Gastrocnemius medialis (tissue), 4 donors: ENCODE data around the gene LAMC2. TPM values are rescaled to one million over a fixed set of nuclear protein-coding genes. Genes with fewer than 3 reads are reported as not detected.

Experiments used
- ATAC-seq, 2 donors: fragments of 150-250 bp; one replicate each; pipeline ENCODE4 v1.9.1; 2016
- DNase-seq, 2 donors: peaks; one replicate each; pipeline ENCODE4 v3.0.0-alpha.2; 2019
- H3K27ac ChIP-seq, 4 donors: fragments of 200-600 bp; sonication (generic); 1 replicate in 1 of 4; 2 replicates in 3 of 4; pipeline ENCODE4 v1.5.1; 2016 to 2018; ENCODE audit warnings: mild to moderate bottlenecking in 2 of 4, moderate library complexity in 1 of 4
- H3K27me3 ChIP-seq, 3 donors: fragments of 200-600 bp; sonication (generic) in 2 of 3; 1 replicate in 1 of 3; 2 replicates in 2 of 3; pipeline versions ENCODE4 v1.5.1 to v1.6.0; 2016 to 2019; ENCODE audit warnings: mild to moderate bottlenecking in 1 of 3, moderate library complexity in 1 of 3
- H3K36me3 ChIP-seq, 2 donors: fragments of 200-600 bp; sonication (generic) in 1 of 2; one replicate each; pipeline ENCODE4 v1.5.1; 2017 to 2018
- H3K4me1 ChIP-seq, 2 donors: fragments of 200-600 bp; sonication (generic) in 1 of 2; one replicate each; pipeline ENCODE4 v1.5.1; 2016 to 2017; ENCODE audit warnings: mild to moderate bottlenecking in 2 of 2
- H3K4me3 ChIP-seq, 4 donors: fragments of 200-600 bp; sonication (generic) in 3 of 4; 1 replicate in 1 of 4; 2 replicates in 3 of 4; pipeline ENCODE4 v1.5.1; 2016 to 2019; ENCODE audit warnings: mild to moderate bottlenecking in 2 of 4
- H3K9me3 ChIP-seq, 3 donors: fragments of 200-600 bp; sonication (generic) in 2 of 3; 1 replicate in 1 of 3; 2 replicates in 2 of 3; pipeline ENCODE4 v1.5.1; 2016 to 2019
- POLR2A ChIP-seq, 2 donors: fragments of 450-650 bp; IDR thresholded peaks; one replicate each; pipeline ENCODE4 v1.6.1; 2017; ENCODE audit warnings: antibody characterized with exemption in 2 of 2, mild to moderate bottlenecking in 2 of 2, moderate library complexity in 2 of 2
- in situ Hi-C, 4 donors: fragments of 200-750 bp; cut with MboI; loops; one replicate each; pipeline versions ENCODE4 v1.15.0 to v1.8.0; 2017; ENCODE audit warnings: low sequenced_read_pairs in 4 of 4
- intact Hi-C: fragments of 100-400 bp; cut with DNase I; formaldehyde crosslinking; loops from one replicate; pipeline ENCODE4 v1.15.1; 2023; ENCODE audit warnings: low total_unique reads
- total RNA-seq, 4 donors: library from RNA; depleted of rRNA; stranded (reverse); fragments of >200 nt; gene quantifications; one replicate each; pipeline versions ENCODE4 v1.1.0 to v1.2.3, GENCODE V29; 2016
- TF ChIP-seq, protein P1 (sequence below), 5 experiments: fragments of 450-650 bp in 3 of 5; fragments of 200-600 bp in 2 of 5; sonication (generic) in 2 of 5; IDR thresholded peaks in 4 of 5; conservative IDR thresholded peaks in 1 of 5; 1 replicate in 4 of 5; 2 replicates in 1 of 5; pipeline ENCODE4 v1.5.1; 2016 to 2019; ENCODE audit warnings: antibody characterized with exemption in 5 of 5, mild to moderate bottlenecking in 3 of 5, moderate library complexity in 3 of 5

Gene LAMC2
- total RNA-seq, 4 donors from 2014 or later = 0.78 to 1.8 (median 1.4) TPM

DNA sequence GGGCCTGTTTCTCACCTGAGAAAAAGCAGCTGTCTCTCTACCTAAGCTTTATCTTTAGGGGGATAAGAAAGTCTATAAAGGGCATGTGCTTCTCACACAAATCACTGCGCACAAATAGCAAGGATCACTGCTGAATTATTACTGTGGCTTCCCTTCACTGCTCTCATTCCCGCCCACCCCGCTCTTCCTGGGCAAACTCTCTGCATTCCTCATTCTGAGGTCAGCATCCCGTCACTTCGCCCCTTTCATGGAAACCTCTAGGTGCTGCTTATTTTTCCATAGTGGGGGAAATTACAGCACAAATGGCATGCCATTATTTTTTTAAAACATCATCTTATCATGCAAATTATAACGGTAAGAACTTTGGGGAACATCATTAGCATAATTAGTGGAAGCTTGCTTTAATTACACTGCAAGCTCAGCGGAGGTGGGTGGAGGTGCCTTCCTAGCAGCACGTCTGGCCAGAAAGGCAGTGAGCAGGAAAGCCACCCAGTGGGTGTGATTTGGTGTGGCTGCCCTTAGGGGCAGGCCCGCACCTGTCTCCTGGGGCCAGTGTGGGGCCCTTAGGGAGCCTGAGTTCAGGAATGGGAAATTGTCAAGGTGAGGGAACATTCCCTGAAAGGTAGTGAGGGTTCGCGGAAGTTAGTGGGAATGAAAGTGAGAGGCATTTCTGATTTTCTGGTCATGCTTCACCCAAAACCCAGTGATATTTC lies 105.9 kb downstream of the LAMC2 start:
- intact Hi-C loops (no loop called here), in situ Hi-C loops (loop anchor here in 3 of 4 donors (25.0 kb wide), 4 partner anchors 320 to 620 kb away; partner anchors contain the start of genes ARPC5 (in 1 of the 3) and SHCBP1L (in 1 of the 3))
- Histone ChIP-seq H3K9me3 (no peaks in the 10 kb centered on the region), H3K27ac (no peak overlapping the region), H3K27me3 (no peaks in the 10 kb centered on the region), H3K4me3 (no peak overlapping the region), H3K36me3 (no peaks in the 10 kb centered on the region), H3K4me1 (peaks cover 16 to 17% of the 10 kb centered on the region in 2 donors)
- no peak for DNase-seq
- ATAC-seq = no peak
- TF ChIP-seq POLR2A (IDR thresholded peaks at IDR 0.05) = no peak
- TF ChIP-seq, protein P1, sequence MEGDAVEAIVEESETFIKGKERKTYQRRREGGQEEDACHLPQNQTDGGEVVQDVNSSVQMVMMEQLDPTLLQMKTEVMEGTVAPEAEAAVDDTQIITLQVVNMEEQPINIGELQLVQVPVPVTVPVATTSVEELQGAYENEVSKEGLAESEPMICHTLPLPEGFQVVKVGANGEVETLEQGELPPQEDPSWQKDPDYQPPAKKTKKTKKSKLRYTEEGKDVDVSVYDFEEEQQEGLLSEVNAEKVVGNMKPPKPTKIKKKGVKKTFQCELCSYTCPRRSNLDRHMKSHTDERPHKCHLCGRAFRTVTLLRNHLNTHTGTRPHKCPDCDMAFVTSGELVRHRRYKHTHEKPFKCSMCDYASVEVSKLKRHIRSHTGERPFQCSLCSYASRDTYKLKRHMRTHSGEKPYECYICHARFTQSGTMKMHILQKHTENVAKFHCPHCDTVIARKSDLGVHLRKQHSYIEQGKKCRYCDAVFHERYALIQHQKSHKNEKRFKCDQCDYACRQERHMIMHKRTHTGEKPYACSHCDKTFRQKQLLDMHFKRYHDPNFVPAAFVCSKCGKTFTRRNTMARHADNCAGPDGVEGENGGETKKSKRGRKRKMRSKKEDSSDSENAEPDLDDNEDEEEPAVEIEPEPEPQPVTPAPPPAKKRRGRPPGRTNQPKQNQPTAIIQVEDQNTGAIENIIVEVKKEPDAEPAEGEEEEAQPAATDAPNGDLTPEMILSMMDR (IDR thresholded peaks at IDR 0.05 in 4 of 5, conservative IDR thresholded peaks at IDR 0.05 in 1 of 5) = no peak

DNA sequence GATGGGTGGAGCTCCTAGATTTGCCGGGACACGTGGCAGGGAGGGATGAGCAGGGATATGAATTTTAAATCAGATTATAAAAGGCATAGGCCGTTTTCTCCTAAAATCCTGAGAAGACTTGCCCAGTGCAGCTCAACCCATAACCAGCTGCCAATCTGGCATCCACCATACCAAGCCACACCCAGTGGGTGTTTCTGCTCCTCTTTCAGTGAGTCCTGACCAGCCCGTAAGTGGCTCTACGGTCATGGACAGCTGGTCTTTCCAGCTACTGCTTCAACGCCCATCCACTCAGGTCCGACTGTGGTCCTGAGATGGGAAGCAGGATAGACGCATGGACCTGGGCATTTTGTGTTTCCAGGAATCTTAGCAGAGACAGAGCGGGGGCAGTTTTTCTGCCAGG lies 107.2 kb downstream of the LAMC2 start:
- Histone ChIP-seq H3K27me3 (no peaks in the 10 kb centered on the region), H3K36me3 (no peaks in the 10 kb centered on the region), H3K9me3 (no peaks in the 10 kb centered on the region), H3K27ac (no peak overlapping the region), H3K4me3 (no peak overlapping the region), H3K4me1 (peaks cover 4 to 5% of the 10 kb centered on the region in 2 donors)
- in situ Hi-C loops (loop anchor here in 3 of 4 donors (25.0 kb wide), 4 partner anchors 319 to 619 kb away; partner anchors contain the start of genes ARPC5 (in 1 of the 3) and SHCBP1L (in 1 of the 3)), intact Hi-C loops (no loop called here)
- ATAC-seq (no peak), DNase-seq (no peak)
- TF ChIP-seq POLR2A (IDR thresholded peaks at IDR 0.05) = no peak
- TF ChIP-seq, protein P1 (IDR thresholded peaks at IDR 0.05 in 4 of 5, conservative IDR thresholded peaks at IDR 0.05 in 1 of 5) = no peak

GRCh38 chr1:183293876-183294275 lies 107.8 kb downstream of the LAMC2 start:
- in situ Hi-C loops (loop anchor here in 3 of 4 donors (25.0 kb wide), 4 partner anchors 318 to 618 kb away; partner anchors contain the start of genes ARPC5 (in 1 of the 3) and SHCBP1L (in 1 of the 3)), intact Hi-C loops (no loop called here)
- Histone ChIP-seq H3K27ac (no peak overlapping the region), H3K4me1 (no peaks in the 10 kb centered on the region), H3K4me3 (no peak overlapping the region), H3K9me3 (no peaks in the 10 kb centered on the region), H3K27me3 (no peaks in the 10 kb centered on the region), H3K36me3 (no peaks in the 10 kb centered on the region)
- TF ChIP-seq, protein P1 (IDR thresholded peaks at IDR 0.05 in 4 of 5, conservative IDR thresholded peaks at IDR 0.05 in 1 of 5) = no peak
- TF ChIP-seq POLR2A (IDR thresholded peaks at IDR 0.05) = no peak
- DNase-seq (no peak), ATAC-seq (no peak)

Other genes starting within 250 kb of the LAMC2 start
- gene SHCBP1L, start 233.1 kb upstream of the LAMC2 start, total RNA-seq = not detected
- 100 to 1,000 TPM in 3 of 4 donors, 10 to 100 TPM in 1; 96.1 to 161 (median 135) TPM for gene LAMC1, start 162.8 kb upstream of the LAMC2 start, total RNA-seq
- under 1 TPM in 3 of 4 donors, not detected in 1; 0.10 to 0.29 (median 0.26) TPM for gene NMNAT2, start 232.1 kb downstream of the LAMC2 start, total RNA-seq